HG03066 (cell line): Measurements from ENCODE around the gene MYOM3.
"Not testable (repeated sequence)": the region's sequence is repeated elsewhere in the genome, so short reads cannot be mapped to it uniquely, and the experiment has no call there.

Experiments used
- ATAC-seq: cut with Tn5 transposase; IDR thresholded peaks from one replicate; pipeline ENCODE4 v1.9.1; 2021; ENCODE audit warnings: low read depth; ENCODE audit not compliant: unreplicated experiment

The MYOM3 gene

GRCh38 chr1:24047110-24047477 is 64.8 kb downstream of the MYOM3 start:
- no peak for ATAC-seq

DNA sequence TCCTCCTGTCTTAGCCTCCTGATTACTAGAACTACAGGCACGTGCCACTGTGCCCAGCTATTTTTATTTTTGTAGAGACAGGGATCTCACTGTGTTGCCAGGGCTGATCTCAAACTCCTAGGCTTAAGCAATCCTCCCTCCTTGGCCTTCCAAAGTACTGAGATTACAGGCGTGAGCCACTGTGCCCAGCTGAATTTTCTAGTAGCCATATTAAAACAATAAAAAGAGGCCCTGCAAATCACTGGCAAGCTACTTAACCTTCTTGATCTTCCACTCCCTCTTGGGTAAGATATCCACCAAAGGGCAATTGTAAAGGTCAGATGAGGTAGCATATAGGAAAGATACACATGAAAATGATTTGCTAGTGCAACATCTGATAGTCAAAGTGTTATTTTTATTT is 66.2 kb downstream of the MYOM3 start:
- ATAC-seq = no peak

GRCh38 chr1:24044672-24045071 is 67.3 kb downstream of the MYOM3 start:
- ATAC-seq = not testable (repeated sequence)

- no peak for ATAC-seq
Measured at GRCh38 chr1:24043345-24044032, 68.4 kb downstream of the MYOM3 start.

- ATAC-seq = no peak
Measured at GRCh38 chr1:24042315-24042714, 69.6 kb downstream of the MYOM3 start.

- no peak for ATAC-seq
Measured at GRCh38 chr1:24036088-24036487, 75.8 kb downstream of the MYOM3 start.

DNA sequence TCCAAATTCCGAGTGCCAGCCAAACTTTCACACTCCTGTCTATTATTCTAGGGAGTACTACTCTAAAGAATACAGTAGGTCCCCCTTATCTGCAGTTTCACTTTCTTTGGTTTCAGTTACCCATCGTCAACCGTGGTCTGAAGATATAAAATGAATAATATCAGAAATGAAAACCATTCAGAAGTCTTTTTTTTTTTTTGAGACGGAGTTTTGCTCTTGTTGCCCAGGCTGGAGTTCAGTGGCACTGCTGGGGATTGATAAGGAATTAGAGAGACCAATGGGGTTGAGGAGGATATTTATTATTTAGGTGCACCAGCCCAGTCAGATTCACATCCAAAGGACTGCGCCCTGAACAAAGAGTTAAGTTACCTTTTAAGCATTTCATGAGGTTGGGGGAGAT is 79.0 kb downstream of the MYOM3 start:
- ATAC-seq = no peak

DNA sequence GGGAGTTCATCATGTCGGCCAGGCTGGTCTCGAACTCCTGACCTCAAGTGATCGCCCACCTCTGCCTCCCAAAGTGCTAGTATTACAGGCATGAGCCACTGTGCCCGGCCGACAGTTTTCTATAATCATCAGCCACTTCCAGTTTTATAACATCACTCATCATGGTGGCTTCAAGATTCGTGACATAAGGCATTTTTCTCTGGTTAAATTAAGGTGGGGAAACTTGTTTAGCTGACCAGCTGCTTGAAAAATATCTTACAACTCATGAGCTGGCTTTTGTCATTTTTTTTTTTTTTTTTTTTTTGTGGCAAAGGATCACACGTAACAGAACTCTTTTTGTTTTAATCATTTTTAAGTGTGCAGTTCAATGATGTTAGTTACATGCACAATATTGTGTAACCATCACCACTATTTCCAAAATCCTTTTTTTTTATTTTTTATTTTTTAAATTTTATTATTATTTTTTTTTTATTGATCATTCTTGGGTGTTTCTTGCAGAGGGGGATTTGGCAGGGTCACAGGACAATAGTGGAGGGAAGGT is 80.9 kb downstream of the MYOM3 start:
- not testable (repeated sequence) for ATAC-seq

DNA sequence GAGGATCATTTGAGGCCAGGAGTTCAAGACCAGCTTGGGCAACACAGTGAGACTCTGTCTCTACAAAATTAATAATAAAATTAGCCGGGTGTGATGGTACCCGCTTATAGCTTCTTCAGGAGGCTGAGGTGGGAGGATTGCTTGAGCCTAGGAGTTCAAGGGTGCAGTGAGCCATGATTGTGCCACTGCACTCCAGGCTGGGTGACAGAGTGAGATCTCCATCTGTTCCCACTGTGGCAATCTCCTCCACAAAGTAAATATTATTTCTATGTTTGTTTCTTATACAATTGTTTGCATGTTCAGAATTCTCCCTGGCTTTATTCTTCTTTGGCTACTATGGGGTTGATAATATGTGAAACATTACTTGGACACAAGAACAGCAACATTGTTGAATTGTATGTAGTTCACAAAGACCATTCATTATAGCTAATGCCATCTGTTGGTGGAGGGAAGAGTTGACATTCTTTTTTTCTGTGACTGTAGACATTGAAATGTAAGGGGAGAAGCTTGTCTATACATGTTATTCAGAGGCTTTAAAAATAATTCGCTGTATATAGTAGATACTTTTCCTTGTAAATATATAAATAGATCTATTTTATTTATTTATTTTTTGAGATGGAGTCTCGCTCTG is 84.0 kb downstream of the MYOM3 start:
- ATAC-seq = no peak

GRCh38 chr1:24022581-24023361 is 89.2 kb downstream of the MYOM3 start:
- ATAC-seq = no peak

- ATAC-seq = no peak
Measured at GRCh38 chr1:24021403-24022266, 90.3 kb downstream of the MYOM3 start.

GRCh38 chr1:24020470-24020869 is 91.5 kb downstream of the MYOM3 start:
- ATAC-seq = no peak

DNA sequence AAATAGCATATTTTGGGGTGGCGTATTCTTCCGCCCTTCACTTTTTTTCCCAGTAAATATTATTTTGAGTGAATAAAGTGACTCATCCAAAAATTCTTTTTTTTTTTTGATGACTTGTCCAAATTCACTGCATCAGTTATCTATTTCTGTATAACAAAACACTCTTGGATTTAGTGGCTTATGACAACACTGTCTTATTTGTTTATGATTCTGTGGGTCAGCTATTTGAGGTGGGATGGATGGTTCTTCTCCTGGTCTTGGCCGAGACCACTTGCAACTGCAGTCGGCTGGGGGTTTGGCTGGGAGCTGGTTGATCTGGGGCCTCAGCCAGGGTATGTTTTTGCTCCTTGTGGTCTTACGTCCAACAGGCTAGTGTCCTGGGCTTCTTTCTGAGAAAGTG is 91.9 kb downstream of the MYOM3 start:
- no peak for ATAC-seq

DNA sequence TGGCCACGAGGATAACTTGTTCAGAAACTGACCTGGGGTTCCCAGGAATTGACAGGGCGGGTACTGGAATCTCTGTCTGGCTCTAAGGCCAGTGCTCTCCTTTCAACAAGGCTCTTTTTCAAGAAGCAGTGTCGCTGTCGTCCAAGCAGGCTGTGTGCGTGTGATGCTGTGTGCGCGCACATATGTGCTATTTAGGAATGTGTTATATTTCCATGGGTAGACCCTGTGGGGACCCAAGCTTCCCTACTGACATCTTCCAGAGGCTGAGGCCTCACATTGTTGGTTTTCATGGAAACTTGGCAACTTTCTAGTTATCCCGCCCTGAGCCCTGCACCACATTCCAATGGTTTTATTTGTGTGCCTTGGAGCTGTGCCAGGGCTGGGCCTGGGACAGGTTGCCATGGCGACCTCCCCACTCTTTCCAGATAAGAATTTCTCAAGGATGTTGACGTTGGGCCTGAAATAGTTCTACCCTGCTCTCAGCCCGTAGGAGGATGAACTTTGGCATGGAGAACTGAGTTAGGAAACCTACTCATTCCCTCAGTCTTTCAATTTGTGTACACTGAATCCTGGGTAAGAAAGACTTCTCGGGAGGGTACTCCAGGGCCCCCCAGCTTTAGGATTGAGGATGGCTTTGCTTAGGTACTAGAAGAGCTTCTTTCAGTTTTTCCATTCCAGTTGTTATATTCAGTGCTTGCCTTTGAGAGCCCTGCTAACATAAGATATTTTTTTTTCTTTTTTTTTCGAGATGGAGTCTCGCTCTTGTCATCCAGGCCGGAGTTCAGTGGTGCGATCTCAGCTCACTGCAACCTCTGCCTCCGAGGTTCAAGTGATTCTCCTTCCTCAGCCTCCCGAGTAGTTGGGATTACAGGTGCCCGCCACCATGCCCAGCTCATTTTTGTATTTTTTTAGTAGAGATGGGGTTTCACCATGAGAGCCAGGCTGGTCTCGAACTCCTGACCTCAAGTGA is 93.0 kb downstream of the MYOM3 start:
- ATAC-seq = no peak

DNA sequence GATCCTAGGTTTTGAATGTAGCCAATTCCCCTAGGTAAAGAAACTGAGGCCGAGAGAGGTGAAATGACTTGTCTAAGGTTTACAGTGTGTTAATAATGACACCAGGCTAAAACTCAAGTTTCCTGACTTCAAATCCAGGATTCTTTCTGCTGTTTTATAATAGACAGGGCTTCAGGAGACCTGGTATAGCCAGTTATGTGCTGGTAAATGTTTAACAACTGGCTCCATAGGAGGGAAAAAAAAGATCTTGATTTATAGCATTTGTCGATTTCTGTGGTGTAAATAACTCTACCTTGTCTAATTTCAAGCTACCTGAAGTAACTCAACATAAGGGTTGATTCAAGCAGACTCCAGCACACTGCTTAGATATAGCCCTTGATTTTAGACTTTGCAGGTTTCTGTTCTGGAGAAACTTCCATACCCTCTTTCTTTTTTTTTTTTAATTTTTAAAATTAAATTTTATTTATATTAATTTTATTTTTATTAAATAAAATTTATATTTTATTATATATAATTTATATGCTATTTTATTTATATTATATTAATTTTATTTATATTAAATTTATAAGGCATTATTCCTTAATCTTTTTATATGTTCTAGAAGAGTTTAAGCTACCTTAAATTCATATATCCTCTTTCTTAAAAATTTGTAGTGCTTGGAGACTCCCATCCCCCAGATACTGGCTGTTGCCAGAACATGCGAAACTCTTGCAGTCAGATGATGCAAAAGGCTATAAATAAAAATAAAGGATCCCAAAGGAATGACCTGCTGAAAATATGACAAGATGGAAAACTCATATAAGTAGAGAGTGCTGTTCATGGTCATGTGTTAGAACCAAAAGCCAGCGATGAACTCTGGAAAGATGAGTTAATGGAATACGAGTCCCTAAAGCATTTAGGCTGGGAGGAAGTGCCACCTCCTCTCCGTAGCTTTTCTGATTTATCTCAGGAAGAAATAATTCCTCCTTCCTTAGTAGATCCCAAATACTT is 96.4 kb downstream of the MYOM3 start:
- no peak for ATAC-seq

DNA sequence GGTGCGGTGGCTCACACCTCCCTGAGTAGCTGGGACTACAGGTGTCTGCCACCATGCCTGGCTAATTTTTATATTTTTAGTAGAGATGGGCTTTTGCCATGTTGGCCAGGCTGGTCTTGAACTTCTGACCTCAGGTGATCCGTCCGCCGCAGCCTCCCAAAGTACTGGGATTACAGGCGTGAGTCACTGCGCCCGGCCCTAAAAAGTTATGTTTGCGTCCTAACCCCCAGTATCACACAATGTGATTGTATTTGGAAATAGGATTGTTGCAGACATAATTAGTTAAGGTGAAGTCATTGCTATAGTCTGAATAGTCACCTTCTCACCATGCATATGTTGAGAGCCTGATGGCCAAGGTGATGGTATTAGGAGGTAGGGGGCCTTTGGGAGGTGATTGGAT is 99.1 kb downstream of the MYOM3 start:
- not testable (repeated sequence) for ATAC-seq

DNA sequence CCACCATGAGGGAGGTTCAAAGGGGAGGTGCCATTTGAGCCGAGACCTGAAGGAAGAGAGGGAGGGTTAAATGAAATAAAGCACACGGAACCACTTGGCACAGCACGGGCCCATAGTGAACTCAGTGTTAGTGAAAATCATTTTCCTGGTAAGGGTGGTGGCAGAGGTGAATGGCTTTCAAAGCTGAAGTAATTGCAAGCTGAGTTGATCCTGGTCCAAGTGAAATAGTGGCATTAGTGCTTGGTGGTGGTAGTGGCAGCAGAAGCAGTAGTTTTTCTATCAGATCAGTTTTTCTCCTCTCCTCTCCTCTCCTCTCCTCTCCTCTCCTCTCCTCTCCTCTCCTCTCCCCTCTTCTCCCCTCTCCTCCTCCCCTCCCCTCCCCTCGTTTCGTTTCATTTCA is 101.3 kb downstream of the MYOM3 start:
- no peak for ATAC-seq

GRCh38 chr1:24009406-24009805 is 102.5 kb downstream of the MYOM3 start:
- ATAC-seq = no peak
